Measurements from ENCODE around the gene TLE5.

- TF ChIP-seq POLR2AphosphoS5 (IDR thresholded peaks at IDR 0.05; ENCODE audit: low read depth) (no peak), CTCF (IDR thresholded peaks at IDR 0.05; ENCODE audit: insufficient read depth, low read length) (no peak), REST (IDR thresholded peaks at IDR 0.05; ENCODE audit: insufficient replicate concordance, low read depth) (no peak)
Measured at GRCh38 chr19:3110126-3110825, 48.0 kb upstream of the TLE5 start.
